SK-N-SH (cell line): ENCODE measurements around the gene GHR. TPM values are rescaled to one million over a fixed set of nuclear protein-coding genes. Genes with fewer than 3 reads are reported as not detected.

Experiments
- CTCF ChIA-PET: fragments of 300-600, 350-600 bp; formaldehyde crosslinking; extraction: SDS; loops from one replicate; lab custom pipeline; 2021; lab: Yijun Ruan, JAX
- POLR2A ChIA-PET: fragments of 350-600 bp; sonication (Branson Sonifier 250); formaldehyde crosslinking; extraction: SDS; loops from one replicate; lab custom pipeline; 2020; ENCODE audit warnings: antibody characterized with exemption, inconsistent platforms; lab: Yijun Ruan, JAX
- DNase-seq: peaks from one replicate; pipeline ENCODE4 v3.0.0; 2012
- H2AFZ ChIP-seq: fragments of 200-600 bp; sonication (generic); 2 replicates; pipeline ENCODE4 v1.8.1; 2016; ENCODE audit warnings: antibody characterized with exemption, mild to moderate bottlenecking, low read depth
- H3F3A ChIP-seq: fragments of 200-600 bp; sonication (generic); replicated peaks from 2 replicates; pipeline ENCODE3; 2016; ENCODE audit warnings: antibody characterized with exemption, mild to moderate bottlenecking; ENCODE audit not compliant: insufficient read depth
- H3K27ac ChIP-seq, 2 experiments: fragments of 200-500 bp in 1 of 2; fragments of 200-600 bp in 1 of 2; sonication (Bioruptor generic) in 1 of 2; sonication (generic), shearing (Covaris generic) in 1 of 2; 2 replicates each; pipeline versions ENCODE4 v1.5.1 to v1.6.1; 2014 to 2016; ENCODE audit warnings: low read depth in 2 of 2, inconsistent platforms in 1 of 2, low read length in 1 of 2, mild to moderate bottlenecking in 1 of 2, mixed read lengths in 1 of 2
- H3K27me3 ChIP-seq: fragments of 200-600 bp; sonication (generic), shearing (Covaris generic); 2 replicates; pipeline ENCODE4 v1.6.1; 2016; ENCODE audit warnings: mixed run types; ENCODE audit not compliant: insufficient read depth
- H3K36me3 ChIP-seq, 2 experiments: fragments of 200-500 bp in 1 of 2; fragments of 200-600 bp in 1 of 2; sonication (Bioruptor generic) in 1 of 2; sonication (generic) in 1 of 2; replicated peaks in 1 of 2; 2 replicates each; pipeline versions ENCODE3 to v1.5.1; 2014 to 2016; ENCODE audit warnings: low read length in 1 of 2, mild to moderate bottlenecking in 1 of 2; ENCODE audit not compliant: insufficient read depth in 2 of 2, control insufficient read depth in 1 of 2
- H3K4me1 ChIP-seq, 2 experiments: fragments of 200-500 bp in 1 of 2; fragments of 200-600 bp in 1 of 2; sonication (Bioruptor generic) in 1 of 2; sonication (generic), shearing (Covaris generic) in 1 of 2; 2 replicates each; pipeline versions ENCODE4 v1.5.1 to v1.6.1; 2014 to 2016; ENCODE audit warnings: low read depth in 1 of 2, low read length in 1 of 2, mixed run types in 1 of 2; ENCODE audit not compliant: insufficient read depth in 2 of 2, control insufficient read depth in 1 of 2
- H3K4me2 ChIP-seq: fragments of 200-600 bp; sonication (generic), shearing (Covaris generic); 2 replicates; pipeline ENCODE4 v1.6.1; 2017; ENCODE audit warnings: mixed run types
- H3K4me3 ChIP-seq, 2 experiments: fragments of 200-500 bp in 1 of 2; fragments of 200-600 bp in 1 of 2; sonication (Bioruptor generic) in 1 of 2; sonication (generic), shearing (Covaris generic) in 1 of 2; 2 replicates each; pipeline versions ENCODE4 v1.5.1 to v1.8.1; 2014 to 2016; ENCODE audit warnings: low read depth in 2 of 2, inconsistent platforms in 1 of 2, low read length in 1 of 2, mild to moderate bottlenecking in 1 of 2, mixed read lengths in 1 of 2, moderate library complexity in 1 of 2
- H3K79me2 ChIP-seq: fragments of 200-600 bp; sonication (generic); 2 replicates; pipeline ENCODE4 v1.8.1; 2017; ENCODE audit warnings: mild to moderate bottlenecking; ENCODE audit not compliant: insufficient read depth
- H3K9ac ChIP-seq: fragments of 200-600 bp; sonication (generic); 2 replicates; pipeline ENCODE4 v1.6.1; 2017; ENCODE audit warnings: mixed run types
- H3K9me2 ChIP-seq: fragments of 200-600 bp; sonication (generic); 2 replicates; pipeline ENCODE4 v1.6.1; 2017; ENCODE audit warnings: mixed run types
- H3K9me3 ChIP-seq: fragments of 200-600 bp; sonication (generic); 2 replicates; pipeline ENCODE4 v1.6.1; 2017; ENCODE audit warnings: mixed run types, mild to moderate bottlenecking, moderate library complexity
- H4K20me1 ChIP-seq: fragments of 200-600 bp; sonication (generic); 2 replicates; pipeline ENCODE4 v1.6.1; 2017; ENCODE audit warnings: mild to moderate bottlenecking, mixed run types; ENCODE audit not compliant: insufficient read depth
- CTCF ChIP-seq: fragments of 200-600 bp; sonication (generic); IDR thresholded peaks from 2 replicates; pipeline ENCODE4 v1.6.1; 2017; ENCODE audit warnings: antibody characterized with exemption, mild to moderate bottlenecking, moderate library complexity
- FOXM1 ChIP-seq: IDR thresholded peaks from 2 replicates; pipeline ENCODE4 v1.4.0; 2012; ENCODE audit warnings: low read depth, mild to moderate bottlenecking
- polyA plus RNA-seq, 3 experiments: library from polyadenylated mRNA; depleted of rRNA; stranded (reverse); fragments of >200 nt; gene quantifications; 2 replicates each; pipeline ENCODE4 v1.2.3, GENCODE V29; 2012

Gene GHR
- polyA plus RNA-seq, 1 of the 3 experiments (the other 2 are of a cell fraction), result 0.03 TPM

DNA sequence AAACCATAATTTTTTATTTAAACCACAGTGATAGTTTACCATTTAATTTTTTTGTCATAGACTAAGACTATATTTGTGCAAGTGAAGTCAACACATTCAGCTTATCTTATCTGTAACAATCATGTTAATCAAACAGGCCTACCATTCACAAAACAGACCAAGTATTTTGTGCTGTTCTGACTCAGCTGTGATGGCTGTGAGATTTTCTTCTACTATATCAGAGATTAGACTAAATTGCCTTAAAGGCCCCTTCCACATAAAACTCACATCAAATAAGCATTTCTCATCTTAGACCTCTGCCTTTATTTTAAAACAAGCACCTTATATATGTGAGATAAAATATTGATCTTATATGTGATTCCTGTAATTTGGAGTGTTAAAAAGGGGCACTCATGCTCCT is 346.8 kb downstream of the GHR start:
- no peak for DNase-seq
- no peaks in the 10 kb centered on the region for H4K20me1 ChIP-seq
- H3K36me3 ChIP-seq, result peaks cover 5 to 8% of the 10 kb centered on the region in 2 experiments
- H3K79me2 ChIP-seq, result no peaks in the 10 kb centered on the region
- no peak overlapping the region for H3K4me3 ChIP-seq
- H3K4me2 ChIP-seq, result no peak overlapping the region
- no peaks in the 10 kb centered on the region for H3K9me3 ChIP-seq
- ChIA-PET POLR2A (no interaction called here), CTCF (interaction anchor here (0.7 kb wide), 1 partner anchor 765 kb away, joined by 3 read pairs; no protein-coding TSS in a partner anchor)
- H3K9me2 ChIP-seq, result no peaks in the 10 kb centered on the region
- no peak overlapping the region for H3K9ac ChIP-seq
- no peak overlapping the region for H2AFZ ChIP-seq
- no peak overlapping the region for H3K27ac ChIP-seq
- H3F3A ChIP-seq, result no peaks in the 10 kb centered on the region
- TF ChIP-seq FOXM1 (no peak), CTCF (no peak)
- no peaks in the 10 kb centered on the region for H3K27me3 ChIP-seq
- no peaks in the 10 kb centered on the region for H3K4me1 ChIP-seq
